ENCODE measurements around the gene C2orf78.

Gene C2orf78

DNA sequence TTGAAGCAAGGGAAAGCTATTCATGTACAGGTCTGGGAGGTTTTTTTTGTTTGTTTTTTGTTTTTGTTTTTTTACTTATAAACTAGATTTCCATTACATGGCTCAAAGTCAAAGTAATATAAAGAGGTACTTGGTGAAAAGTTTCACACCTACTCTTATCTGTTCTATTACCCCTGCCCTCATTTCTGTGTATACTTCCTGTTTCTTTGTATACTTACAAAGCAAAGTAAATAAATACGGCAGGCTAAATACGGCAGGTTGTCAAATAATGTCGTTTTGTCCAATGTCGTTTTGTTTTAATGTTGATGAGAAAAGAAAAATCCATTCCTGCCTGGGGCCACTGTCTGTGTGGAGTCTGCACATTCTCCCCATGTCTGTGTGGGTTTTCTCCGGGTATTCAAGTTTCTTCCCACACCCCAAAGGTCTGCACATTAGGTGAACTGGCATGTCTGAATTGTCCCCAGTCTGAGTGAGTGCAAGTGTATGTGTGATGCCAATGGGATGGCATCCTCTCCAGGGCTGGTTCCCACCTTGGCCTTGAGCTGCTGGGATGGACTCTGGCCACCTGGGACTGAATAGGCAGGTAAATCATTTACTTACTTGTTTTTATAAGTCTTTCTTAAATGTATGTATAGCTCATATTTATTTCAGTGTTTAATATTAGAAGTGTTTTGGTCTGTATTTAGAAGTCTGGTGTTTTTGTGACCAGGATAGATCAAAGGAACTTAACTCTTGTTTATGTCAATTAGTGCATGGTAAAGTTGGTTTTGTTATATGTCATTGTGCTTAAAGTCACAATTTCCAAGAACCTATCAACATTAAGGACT is 58.1 kb downstream of the C2orf78 start:
- DNase-seq, result no peak

DNA sequence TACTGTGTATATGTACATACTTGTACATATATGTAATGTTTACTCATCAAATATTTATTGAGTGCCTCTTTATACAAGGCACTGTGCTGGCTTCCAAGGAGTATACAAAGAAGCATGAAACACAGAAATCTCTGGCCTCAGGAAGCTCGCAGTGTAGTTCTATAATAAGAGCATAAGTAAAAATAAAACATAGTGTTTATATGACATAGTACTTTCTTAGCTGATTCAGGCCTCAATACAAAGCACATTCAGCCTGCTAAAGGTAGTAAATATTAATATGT is 58.7 kb downstream of the C2orf78 start:
- no peak for DNase-seq

DNA sequence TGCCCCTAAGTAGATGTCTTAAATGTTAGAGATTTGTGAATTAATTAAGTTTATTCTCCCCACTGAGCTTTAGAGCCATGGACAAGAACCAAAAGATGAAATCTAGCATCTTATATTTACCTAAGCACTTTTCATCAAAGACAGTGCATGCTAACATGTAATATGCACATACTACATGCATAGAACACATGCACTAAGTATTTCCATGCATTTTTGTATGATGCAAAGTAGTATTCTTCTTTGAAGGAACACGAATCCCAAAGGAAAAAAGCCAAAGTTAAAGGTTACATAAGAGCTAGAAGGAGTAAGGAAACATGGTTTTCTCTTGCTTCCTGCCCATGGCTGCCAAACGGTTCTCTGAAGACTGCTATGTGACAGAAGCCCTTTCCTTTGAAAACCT is 60.1 kb downstream of the C2orf78 start:
- no peak for DNase-seq

DNA sequence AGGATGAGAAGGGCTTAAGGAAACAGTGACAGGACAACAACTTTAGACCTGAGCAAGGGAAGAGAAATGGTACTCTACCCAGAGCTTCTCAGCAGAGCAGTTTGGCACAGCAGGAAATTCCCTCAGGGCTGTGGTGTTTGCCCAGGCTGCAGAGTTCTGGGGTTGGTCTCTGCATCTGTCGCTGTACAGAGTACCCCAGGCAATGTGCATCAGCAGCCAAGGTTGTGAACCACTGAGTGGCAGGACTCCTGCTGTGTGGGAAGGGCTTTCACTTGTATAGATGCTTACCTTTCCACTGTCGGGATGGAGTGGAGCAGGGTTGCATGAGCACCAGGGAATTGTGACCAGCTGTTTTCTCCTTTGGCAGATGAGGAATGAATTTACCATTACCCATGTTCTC is 66.0 kb downstream of the C2orf78 start:
- no peak for DNase-seq

DNA sequence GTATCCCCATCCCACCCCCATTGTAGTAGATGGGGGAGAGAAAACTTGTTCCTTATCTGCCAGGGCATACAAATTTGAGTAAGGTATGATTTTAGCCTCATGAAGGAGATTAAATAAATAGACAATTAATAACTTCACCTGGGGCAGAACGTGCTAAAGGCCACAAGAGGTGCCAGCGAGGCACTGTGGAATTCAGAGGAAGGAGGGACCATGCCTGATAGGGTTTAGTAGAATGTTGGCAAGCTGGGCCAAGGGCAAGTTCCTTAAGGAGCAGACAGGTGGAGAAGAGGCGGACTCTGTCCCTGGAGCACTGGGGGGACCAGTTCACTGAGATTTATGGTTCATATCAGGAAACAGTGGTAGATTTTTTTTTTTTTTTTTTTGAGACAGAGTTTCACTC is 67.3 kb downstream of the C2orf78 start:
- DNase-seq, result no peak

DNA sequence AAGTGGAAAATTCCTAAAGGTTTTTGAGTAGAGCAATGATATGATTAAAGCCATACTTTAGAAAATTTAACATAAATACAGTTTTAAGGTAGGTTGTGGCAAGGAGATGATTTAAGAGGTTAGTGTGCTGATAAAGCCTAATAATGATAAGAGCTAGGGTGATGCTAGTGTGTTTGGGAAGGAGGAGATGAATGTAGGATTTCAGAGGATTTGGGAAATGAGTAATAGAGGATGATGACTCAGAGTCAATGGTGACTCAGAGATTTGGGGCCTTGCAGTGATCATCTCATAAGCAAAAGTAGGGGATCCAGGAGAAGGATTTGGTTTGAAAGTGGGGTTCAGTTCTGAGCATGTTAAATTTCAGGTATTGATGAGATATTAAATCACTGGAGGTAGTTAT is 68.0 kb downstream of the C2orf78 start:
- DNase-seq, result no peak

DNA sequence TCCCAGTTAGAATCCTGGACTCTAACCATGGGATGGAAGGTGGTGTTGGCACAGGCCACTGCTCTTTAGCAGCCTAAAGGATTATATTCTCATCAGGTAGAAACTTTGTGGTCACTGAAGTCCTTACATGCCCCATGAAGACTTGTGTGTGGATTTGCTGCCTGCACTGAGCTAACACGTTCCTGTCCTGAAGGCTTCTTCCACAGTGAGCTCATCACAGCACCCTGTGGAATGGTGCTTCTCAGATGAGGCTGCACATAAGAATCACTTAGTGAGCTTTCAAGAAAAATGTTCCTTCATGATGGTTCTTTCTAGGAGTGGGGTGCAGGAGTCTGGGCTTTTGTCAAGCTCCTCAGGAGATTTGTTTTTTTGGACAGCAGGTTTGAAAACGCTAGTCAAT is 71.5 kb downstream of the C2orf78 start:
- DNase-seq, result no peak

DNA sequence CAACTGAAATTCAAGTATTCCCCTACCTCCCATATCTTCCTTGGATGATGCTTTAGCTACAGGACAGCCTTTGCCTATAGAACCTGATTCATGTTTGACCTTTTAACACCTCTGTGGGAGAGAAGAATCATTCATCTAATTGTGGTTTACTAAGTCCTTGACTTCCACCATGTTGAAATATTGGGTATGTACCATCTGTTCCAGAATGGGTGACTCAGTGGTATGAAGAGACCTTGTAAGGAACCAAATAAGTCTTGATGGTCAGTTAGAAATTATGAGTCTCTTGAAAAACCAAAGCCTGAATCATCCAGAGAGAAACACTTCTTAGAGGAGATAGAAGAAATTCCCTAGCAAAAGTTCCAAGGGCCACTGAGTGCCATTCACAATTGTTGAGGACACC is 72.2 kb downstream of the C2orf78 start:
- no peak for DNase-seq

DNA sequence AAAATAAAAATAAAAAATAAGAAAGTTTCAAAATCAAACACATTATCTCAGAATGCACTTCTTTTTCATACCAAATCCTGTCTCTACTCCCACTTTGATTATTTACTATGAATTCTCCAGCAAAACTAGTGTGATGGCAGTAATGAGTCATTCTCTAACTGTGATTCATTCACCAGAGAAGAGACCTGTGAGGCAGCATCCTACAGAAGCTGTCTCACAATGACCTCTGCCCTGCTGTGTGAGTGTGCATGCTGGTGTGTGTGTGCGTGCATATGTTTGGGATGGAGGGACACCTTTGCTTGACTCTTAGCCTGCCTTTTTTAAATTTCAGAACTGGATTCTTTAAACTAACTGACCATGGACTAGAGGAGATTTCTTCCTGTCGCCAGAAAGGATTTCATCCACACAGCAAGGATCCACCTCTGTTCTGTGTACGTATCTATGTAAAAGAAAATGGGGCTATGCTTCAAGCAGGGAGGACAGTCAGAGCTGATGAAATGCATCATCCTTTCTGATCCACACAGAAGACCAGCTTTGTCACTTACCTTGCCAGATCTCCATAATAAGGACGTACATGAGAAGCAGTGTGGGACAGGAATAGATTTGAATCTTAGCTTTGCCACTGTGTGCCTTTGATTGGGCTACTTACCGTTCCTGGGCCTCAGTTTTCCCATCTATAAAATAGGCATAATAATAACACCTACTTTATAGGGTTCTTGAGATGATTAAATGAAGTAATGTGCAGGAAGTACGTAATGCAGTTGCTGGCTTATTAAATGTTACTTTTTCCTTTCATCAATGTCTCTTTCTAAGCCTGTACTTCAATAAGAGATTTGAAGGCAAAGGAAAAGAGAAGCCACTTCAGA is 76.0 kb downstream of the C2orf78 start:
- DNase-seq, result no peak

DNA sequence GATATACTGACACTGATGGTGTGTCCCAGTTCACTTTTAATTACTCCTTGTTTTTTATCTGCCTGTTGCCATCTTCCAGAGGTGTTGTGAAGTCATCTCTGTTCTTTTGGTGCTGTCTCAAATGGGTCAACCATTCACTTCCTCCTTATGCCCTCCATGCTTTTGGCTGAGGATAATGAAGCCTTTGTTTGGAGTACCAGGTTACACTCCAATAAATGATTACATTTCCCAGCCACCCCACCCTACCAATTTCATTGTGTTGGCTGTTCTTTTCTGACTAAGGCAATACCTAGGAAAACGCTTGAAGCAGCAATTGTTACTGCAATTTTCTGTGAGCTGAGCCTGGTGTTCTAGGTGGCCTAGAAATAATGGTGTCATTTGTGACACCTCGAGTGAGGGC is 79.0 kb downstream of the C2orf78 start:
- DNase-seq, result no peak
